ENCODE measurements around the gene IGDCC3.

Gene IGDCC3

GRCh38 chr15:65343374-65343981, 34.3 kb downstream of the IGDCC3 start:
- DNase-seq (ENCODE audit: low spot score), result no peak

- no peak for DNase-seq (ENCODE audit: low spot score)
Observed at GRCh38 chr15:65342493-65342892, 35.3 kb downstream of the IGDCC3 start.

- DNase-seq (ENCODE audit: low spot score), result no peak
Observed at GRCh38 chr15:65339920-65340319, 37.9 kb downstream of the IGDCC3 start.

- no peak for DNase-seq (ENCODE audit: low spot score)
Observed at GRCh38 chr15:65339416-65339815, 38.4 kb downstream of the IGDCC3 start.

- DNase-seq (ENCODE audit: low spot score), result no peak
Observed at GRCh38 chr15:65338823-65339222, 39.0 kb downstream of the IGDCC3 start.

GRCh38 chr15:65338366-65338765, 39.4 kb downstream of the IGDCC3 start:
- no peak for DNase-seq (ENCODE audit: low spot score)

GRCh38 chr15:65337436-65338070, 40.2 kb downstream of the IGDCC3 start:
- no peak for DNase-seq (ENCODE audit: low spot score)

- DNase-seq (ENCODE audit: low spot score), result no peak
Observed at GRCh38 chr15:65336493-65337435, 41.0 kb downstream of the IGDCC3 start.

GRCh38 chr15:65335278-65336055, 42.3 kb downstream of the IGDCC3 start:
- no peak for DNase-seq (ENCODE audit: low spot score)

- DNase-seq (ENCODE audit: low spot score), result no peak
Observed at GRCh38 chr15:65334586-65335231, 43.1 kb downstream of the IGDCC3 start.

- DNase-seq (ENCODE audit: low spot score), result no peak
Observed at GRCh38 chr15:65333856-65334255, 43.9 kb downstream of the IGDCC3 start.

- no peak for DNase-seq (ENCODE audit: low spot score)
Observed at GRCh38 chr15:65333148-65333820, 44.5 kb downstream of the IGDCC3 start.

- no peak for DNase-seq (ENCODE audit: low spot score)
Observed at GRCh38 chr15:65332391-65333147, 45.2 kb downstream of the IGDCC3 start.

GRCh38 chr15:65331811-65332210, 46.0 kb downstream of the IGDCC3 start:
- no peak for DNase-seq (ENCODE audit: low spot score)

GRCh38 chr15:65330934-65331645, 46.7 kb downstream of the IGDCC3 start:
- no peak for DNase-seq (ENCODE audit: low spot score)

GRCh38 chr15:65329984-65330735, 47.6 kb downstream of the IGDCC3 start:
- DNase-seq (ENCODE audit: low spot score), result no peak

GRCh38 chr15:65329288-65329983, 48.4 kb downstream of the IGDCC3 start:
- no peak for DNase-seq (ENCODE audit: low spot score)

Measured in CD4-positive, alpha-beta T cell treated with Interleukin-15 for 4 hours (primary cell).